SK-N-SH (cell line): ENCODE results near the gene SPRED1. TPM values are rescaled to one million over a fixed set of nuclear protein-coding genes. Genes with fewer than 3 reads are reported as not detected.

Source experiments
- CTCF ChIA-PET: fragments of 300-600, 350-600 bp; formaldehyde crosslinking; extraction: SDS; loops from one replicate; lab custom pipeline; 2021; lab: Yijun Ruan, JAX
- POLR2A ChIA-PET: fragments of 350-600 bp; sonication (Branson Sonifier 250); formaldehyde crosslinking; extraction: SDS; loops from one replicate; lab custom pipeline; 2020; ENCODE audit warnings: antibody characterized with exemption, inconsistent platforms; lab: Yijun Ruan, JAX
- DNase-seq: peaks from one replicate; pipeline ENCODE4 v3.0.0; 2012
- H2AFZ ChIP-seq: fragments of 200-600 bp; sonication (generic); 2 replicates; pipeline ENCODE4 v1.8.1; 2016; ENCODE audit warnings: antibody characterized with exemption, mild to moderate bottlenecking, low read depth
- H3F3A ChIP-seq: fragments of 200-600 bp; sonication (generic); replicated peaks from 2 replicates; pipeline ENCODE3; 2016; ENCODE audit warnings: antibody characterized with exemption, mild to moderate bottlenecking; ENCODE audit not compliant: insufficient read depth
- H3K27ac ChIP-seq, 2 experiments: fragments of 200-500 bp in 1 of 2; fragments of 200-600 bp in 1 of 2; sonication (Bioruptor generic) in 1 of 2; sonication (generic), shearing (Covaris generic) in 1 of 2; 2 replicates each; pipeline versions ENCODE4 v1.5.1 to v1.6.1; 2014 to 2016; ENCODE audit warnings: low read depth in 2 of 2, inconsistent platforms in 1 of 2, low read length in 1 of 2, mild to moderate bottlenecking in 1 of 2, mixed read lengths in 1 of 2
- H3K27me3 ChIP-seq: fragments of 200-600 bp; sonication (generic), shearing (Covaris generic); 2 replicates; pipeline ENCODE4 v1.6.1; 2016; ENCODE audit warnings: mixed run types; ENCODE audit not compliant: insufficient read depth
- H3K36me3 ChIP-seq, 2 experiments: fragments of 200-500 bp in 1 of 2; fragments of 200-600 bp in 1 of 2; sonication (Bioruptor generic) in 1 of 2; sonication (generic) in 1 of 2; replicated peaks in 1 of 2; 2 replicates each; pipeline versions ENCODE3 to v1.5.1; 2014 to 2016; ENCODE audit warnings: low read length in 1 of 2, mild to moderate bottlenecking in 1 of 2; ENCODE audit not compliant: insufficient read depth in 2 of 2, control insufficient read depth in 1 of 2
- H3K4me1 ChIP-seq, 2 experiments: fragments of 200-500 bp in 1 of 2; fragments of 200-600 bp in 1 of 2; sonication (Bioruptor generic) in 1 of 2; sonication (generic), shearing (Covaris generic) in 1 of 2; 2 replicates each; pipeline versions ENCODE4 v1.5.1 to v1.6.1; 2014 to 2016; ENCODE audit warnings: low read depth in 1 of 2, low read length in 1 of 2, mixed run types in 1 of 2; ENCODE audit not compliant: insufficient read depth in 2 of 2, control insufficient read depth in 1 of 2
- H3K4me2 ChIP-seq: fragments of 200-600 bp; sonication (generic), shearing (Covaris generic); 2 replicates; pipeline ENCODE4 v1.6.1; 2017; ENCODE audit warnings: mixed run types
- H3K4me3 ChIP-seq, 2 experiments: fragments of 200-500 bp in 1 of 2; fragments of 200-600 bp in 1 of 2; sonication (Bioruptor generic) in 1 of 2; sonication (generic), shearing (Covaris generic) in 1 of 2; 2 replicates each; pipeline versions ENCODE4 v1.5.1 to v1.8.1; 2014 to 2016; ENCODE audit warnings: low read depth in 2 of 2, inconsistent platforms in 1 of 2, low read length in 1 of 2, mild to moderate bottlenecking in 1 of 2, mixed read lengths in 1 of 2, moderate library complexity in 1 of 2
- H3K79me2 ChIP-seq: fragments of 200-600 bp; sonication (generic); 2 replicates; pipeline ENCODE4 v1.8.1; 2017; ENCODE audit warnings: mild to moderate bottlenecking; ENCODE audit not compliant: insufficient read depth
- H3K9ac ChIP-seq: fragments of 200-600 bp; sonication (generic); 2 replicates; pipeline ENCODE4 v1.6.1; 2017; ENCODE audit warnings: mixed run types
- H3K9me2 ChIP-seq: fragments of 200-600 bp; sonication (generic); 2 replicates; pipeline ENCODE4 v1.6.1; 2017; ENCODE audit warnings: mixed run types
- H3K9me3 ChIP-seq: fragments of 200-600 bp; sonication (generic); 2 replicates; pipeline ENCODE4 v1.6.1; 2017; ENCODE audit warnings: mixed run types, mild to moderate bottlenecking, moderate library complexity
- H4K20me1 ChIP-seq: fragments of 200-600 bp; sonication (generic); 2 replicates; pipeline ENCODE4 v1.6.1; 2017; ENCODE audit warnings: mild to moderate bottlenecking, mixed run types; ENCODE audit not compliant: insufficient read depth
- CHD2 ChIP-seq: fragments of 150-350 bp; IDR thresholded peaks from 2 replicates; pipeline ENCODE4 v1.6.1; 2018; ENCODE audit warnings: low read length; ENCODE audit not compliant: partially characterized antibody
- CTCF ChIP-seq: fragments of 200-600 bp; sonication (generic); IDR thresholded peaks from 2 replicates; pipeline ENCODE4 v1.6.1; 2017; ENCODE audit warnings: antibody characterized with exemption, mild to moderate bottlenecking, moderate library complexity
- ELF1 ChIP-seq: IDR thresholded peaks from 2 replicates; pipeline ENCODE4 v1.4.0; 2012
- EP300 ChIP-seq, 2 experiments: IDR thresholded peaks; 2 replicates each; pipeline versions ENCODE4 v1.4.0 to v1.6.1; 2012; ENCODE audit warnings: borderline replicate concordance in 1 of 2, low read depth in 1 of 2, low read length in 1 of 2
- FOXM1 ChIP-seq: IDR thresholded peaks from 2 replicates; pipeline ENCODE4 v1.4.0; 2012; ENCODE audit warnings: low read depth, mild to moderate bottlenecking
- GABPA ChIP-seq: IDR thresholded peaks from 2 replicates; pipeline ENCODE4 v1.4.0; 2012; ENCODE audit warnings: low read depth, mild to moderate bottlenecking
- MAX ChIP-seq: IDR thresholded peaks from 2 replicates; pipeline ENCODE4 v1.4.0; 2012; ENCODE audit warnings: low read depth
- MEF2A ChIP-seq: IDR thresholded peaks from 2 replicates; pipeline ENCODE4 v1.4.0; 2012; ENCODE audit warnings: low read depth, borderline replicate concordance
- MXI1 ChIP-seq: IDR thresholded peaks from 2 replicates; pipeline ENCODE4 v1.6.1; 2012; ENCODE audit warnings: mild to moderate bottlenecking, low read depth, low read length, improper control_type of control experiment
- NRF1 ChIP-seq: IDR thresholded peaks from 2 replicates; pipeline ENCODE4 v1.6.1; 2012; ENCODE audit warnings: low read depth, mild to moderate bottlenecking, low read length
- POLR2AphosphoS5 ChIP-seq: IDR thresholded peaks from 2 replicates; pipeline ENCODE4 v1.6.1; 2012; ENCODE audit warnings: low read depth, low read length
- RAD21 ChIP-seq: IDR thresholded peaks from 2 replicates; pipeline ENCODE4 v1.6.1; 2012; ENCODE audit warnings: mild to moderate bottlenecking, low read length
- RCOR1 ChIP-seq: fragments of 150-350 bp; IDR thresholded peaks from 2 replicates; pipeline ENCODE4 v1.6.1; 2017; ENCODE audit warnings: antibody characterized with exemption, low read length
- RFX5 ChIP-seq: IDR thresholded peaks from 2 replicates; pipeline ENCODE4 v1.6.1; 2012; ENCODE audit warnings: mild to moderate bottlenecking, improper control_type of control experiment, low read length
- RXRA ChIP-seq: IDR thresholded peaks from 2 replicates; pipeline ENCODE4 v1.4.0; 2012; ENCODE audit warnings: low read depth, mild to moderate bottlenecking, borderline replicate concordance
- SIN3A ChIP-seq: IDR thresholded peaks from 2 replicates; pipeline ENCODE4 v1.6.1; 2012; ENCODE audit warnings: low read depth, mild to moderate bottlenecking, low read length, moderate library complexity, borderline replicate concordance
- SMC3 ChIP-seq: IDR thresholded peaks from 2 replicates; pipeline ENCODE4 v1.6.1; 2012; ENCODE audit warnings: low read depth, low read length, improper control_type of control experiment
- USF2 ChIP-seq: fragments of 150-350 bp; IDR thresholded peaks from 2 replicates; pipeline ENCODE4 v1.6.1; 2017; ENCODE audit warnings: antibody characterized with exemption, low read length, low read depth, borderline replicate concordance
- YY1 ChIP-seq: IDR thresholded peaks from 2 replicates; pipeline ENCODE4 v1.4.0; 2012; ENCODE audit warnings: low read depth, mild to moderate bottlenecking
- WGBS: methylation state at CpG from one replicate; pipeline ENCODE4 v1.1.6; 2017; ENCODE audit warnings: low lambda C conversion rate; 5-methylcytosine and 5-hydroxymethylcytosine counted together
- polyA plus RNA-seq, 3 experiments: library from polyadenylated mRNA; depleted of rRNA; stranded (reverse); fragments of >200 nt; gene quantifications; 2 replicates each; pipeline ENCODE4 v1.2.3, GENCODE V29; 2012

The SPRED1 gene
- polyA plus RNA-seq, 1 of the 3 experiments (the other 2 are of a cell fraction): 4.4 TPM

GRCh38 chr15:38369936-38370478 lies 117.4 kb downstream of the SPRED1 start:
- TF ChIP-seq USF2 (no peak), RAD21 (no peak), CTCF (no peak), SIN3A (no peak), EP300 (IDR thresholded peaks at IDR 0.05; ENCODE audit: borderline replicate concordance in 1 of 2, low read depth in 1 of 2, low read length in 1 of 2) (no peak), RFX5 (no peak), RXRA (no peak), MXI1 (no peak), FOXM1 (no peak), ELF1 (no peak), MAX (no peak), NRF1 (no peak), SMC3 (no peak), GABPA (no peak), POLR2AphosphoS5 (no peak), CHD2 (no peak), YY1 (no peak), RCOR1 (no peak), MEF2A (no peak)
- Histone ChIP-seq H2AFZ (no peak overlapping the region), H4K20me1 (no peaks in the 10 kb centered on the region), H3K4me3 (no peak overlapping the region), H3K4me1 (no peaks in the 10 kb centered on the region), H3K27me3 (no peaks in the 10 kb centered on the region), H3K36me3 (no peaks in the 10 kb centered on the region), H3K9ac (no peak overlapping the region), H3F3A (no peaks in the 10 kb centered on the region), H3K4me2 (no peak overlapping the region), H3K9me2 (no peaks in the 10 kb centered on the region), H3K27ac (no peak overlapping the region), H3K9me3 (no peaks in the 10 kb centered on the region), H3K79me2 (no peaks in the 10 kb centered on the region)
- ChIA-PET POLR2A (no interaction called here), CTCF (no interaction called here)
- 70% methylated on average over 4 of the region's 4 CpGs for WGBS
- no peak for DNase-seq
